DMS53 (cell line): Measurements from ENCODE around the gene C1QTNF8.

Source experiments
- DNase-seq: peaks from one replicate; lab custom pipeline; 2025; lab: John Stamatoyannopoulos, UW

Gene C1QTNF8

DNA sequence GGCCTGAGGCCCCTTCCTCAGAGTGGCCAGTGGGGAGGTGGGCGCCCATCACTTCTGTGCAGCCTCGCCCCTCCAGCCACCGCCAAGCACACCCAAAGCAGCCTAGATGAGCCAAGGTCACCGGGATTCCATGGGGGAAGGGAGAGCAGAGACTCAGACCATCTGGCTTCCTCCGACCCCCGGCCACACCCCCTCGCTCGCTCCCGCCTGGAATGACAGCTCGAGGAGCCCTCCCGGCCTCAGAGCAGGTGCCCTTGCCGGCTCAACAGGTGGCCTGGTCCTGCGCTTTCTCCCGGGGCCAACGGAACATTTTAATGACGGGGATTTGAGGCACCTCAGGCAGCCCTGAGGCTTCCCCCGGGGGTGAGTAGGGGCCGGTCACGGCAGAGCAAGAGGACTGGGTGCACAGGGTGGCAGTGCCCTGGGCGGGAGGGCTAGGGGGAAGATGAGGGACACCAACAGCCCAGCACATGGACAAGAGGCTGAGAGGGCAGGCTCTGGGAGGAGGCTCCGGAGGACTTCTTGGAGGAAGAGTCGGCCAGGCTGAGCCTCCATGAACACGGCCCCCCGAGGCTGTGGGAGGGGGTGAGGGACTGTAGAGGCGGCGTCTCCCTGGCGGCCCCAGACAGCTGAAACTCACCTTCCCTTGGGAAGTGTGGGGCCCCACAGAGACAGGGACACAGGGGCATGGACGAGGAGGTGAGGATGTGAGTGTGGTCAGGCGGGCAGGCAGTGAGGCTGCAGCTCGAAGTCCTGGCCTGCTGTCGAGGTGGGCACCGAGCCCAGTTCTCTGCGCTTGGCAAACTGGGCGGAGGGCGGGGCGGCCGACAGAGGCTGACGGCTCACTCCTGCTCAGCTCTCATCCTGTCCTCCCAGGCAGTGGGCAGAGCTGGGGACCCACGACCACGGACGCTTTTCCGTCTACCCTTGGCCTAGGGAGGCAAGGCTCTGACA lies 12.5 kb upstream of the C1QTNF8 start:
- DNase-seq, result no peak

DNA sequence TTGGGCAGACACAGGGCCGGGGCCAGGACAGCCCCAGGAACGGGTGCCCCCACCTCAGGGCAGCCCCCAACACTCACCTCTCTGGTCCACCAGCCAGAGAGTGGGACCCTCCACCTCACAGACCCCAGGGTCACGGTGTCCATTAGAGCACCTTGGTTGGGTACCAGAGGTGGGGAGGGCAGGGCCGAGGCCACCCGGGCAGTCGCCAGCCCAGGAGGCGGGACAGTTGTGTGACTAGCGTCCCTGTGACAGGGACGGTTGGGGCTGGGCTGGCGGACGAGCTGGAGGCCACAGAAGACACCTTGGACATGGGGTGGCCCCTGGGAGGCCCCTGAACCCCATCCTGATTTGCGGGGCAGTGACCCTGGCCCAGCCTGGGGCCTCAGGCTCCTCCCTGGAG lies 11.7 kb upstream of the C1QTNF8 start:
- no peak for DNase-seq

DNA sequence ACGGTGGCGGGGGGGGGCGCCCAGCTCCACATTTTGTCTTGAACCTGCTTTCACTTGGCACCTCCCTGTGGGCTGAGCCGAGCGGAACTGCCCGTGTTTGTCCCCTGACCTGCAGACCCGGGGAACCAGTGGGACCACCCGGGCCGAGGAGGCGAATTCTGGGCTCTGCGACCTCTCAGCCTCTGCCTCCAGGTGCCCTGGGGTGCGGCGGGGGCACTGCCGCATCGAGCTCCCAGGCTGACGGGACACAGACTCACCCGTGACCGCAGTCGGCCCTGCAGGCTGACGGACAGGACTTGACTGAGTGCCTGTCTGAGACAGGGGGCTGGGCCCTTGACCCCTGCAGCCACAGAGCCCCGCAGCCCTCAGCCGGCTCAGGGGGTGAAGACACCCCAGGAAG lies 11.1 kb upstream of the C1QTNF8 start:
- no peak for DNase-seq

DNA sequence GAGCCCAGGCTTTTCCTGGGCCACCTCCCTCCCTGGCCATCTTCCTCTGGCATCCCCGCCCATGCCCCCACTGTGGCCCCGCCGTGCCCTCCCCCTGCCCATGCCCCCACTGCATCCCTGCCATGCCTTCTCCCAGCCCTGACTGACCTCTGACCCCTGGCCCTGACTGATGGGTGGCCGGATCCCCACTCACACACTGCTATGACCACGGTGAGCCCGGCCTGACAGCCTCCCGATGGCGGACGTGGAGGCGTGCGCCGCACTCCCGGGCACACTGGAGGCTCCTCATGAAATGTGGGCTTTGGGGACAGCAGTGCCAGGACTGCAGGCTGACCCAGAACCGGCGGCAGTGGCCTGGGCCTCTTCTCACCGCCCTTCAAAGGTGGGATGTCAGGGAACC lies 10.6 kb upstream of the C1QTNF8 start:
- no peak for DNase-seq

DNA sequence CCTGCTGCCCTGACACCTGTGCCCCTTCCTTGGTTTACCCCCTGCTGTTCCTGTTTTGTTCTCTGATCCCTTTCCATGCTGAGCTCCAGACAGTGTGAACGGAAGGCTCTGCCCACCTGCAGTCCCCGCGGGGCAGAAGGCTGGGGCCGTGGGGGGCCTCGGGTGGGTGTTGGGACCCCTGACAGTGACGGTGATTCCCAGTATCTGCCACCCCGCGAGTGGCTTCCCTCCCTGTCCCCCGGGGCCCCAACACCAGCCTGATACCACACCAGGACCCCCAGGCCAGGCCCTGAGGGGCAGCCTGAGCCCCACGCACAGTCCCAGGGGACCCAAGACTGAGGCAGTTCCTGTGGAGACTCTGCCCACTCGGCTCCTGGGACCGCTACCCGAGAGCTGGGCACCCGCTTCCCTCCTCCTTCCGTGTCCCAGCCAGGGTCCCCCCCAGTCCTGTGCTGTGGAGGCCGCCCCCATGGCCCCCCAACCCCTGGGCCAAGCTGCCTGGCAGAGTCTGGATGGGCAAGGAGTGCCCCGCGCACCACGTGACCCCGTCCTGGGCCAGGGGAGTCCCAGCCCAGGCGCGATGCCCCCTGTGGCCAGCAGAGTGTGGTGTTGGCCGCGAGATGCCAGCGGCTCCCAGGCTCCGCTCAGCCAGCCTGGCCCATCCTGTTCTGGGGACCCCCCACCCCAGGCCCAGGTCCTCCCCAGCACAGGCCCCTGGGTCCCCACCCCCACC lies 10.0 kb upstream of the C1QTNF8 start:
- DNase-seq, result peak; percentile 63

DNA sequence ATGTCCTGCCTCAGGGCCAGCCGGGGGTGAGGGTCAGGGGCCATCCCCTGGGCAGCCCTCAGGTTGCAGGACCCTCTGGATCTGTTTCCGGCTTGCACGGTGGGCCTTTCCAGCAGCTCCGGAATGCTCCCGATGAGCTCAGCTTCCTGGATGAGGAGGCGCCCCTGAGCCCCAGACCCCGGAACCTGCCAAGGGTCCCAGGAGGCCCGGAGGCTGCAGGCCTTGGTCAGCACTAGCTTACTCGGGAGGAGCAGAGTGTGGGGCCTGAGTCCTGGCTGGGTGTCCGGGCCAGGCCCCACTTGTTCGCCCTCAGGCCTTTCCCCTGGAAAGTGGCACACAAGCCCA lies 7.6 kb upstream of the C1QTNF8 start:
- DNase-seq, result no peak

DNA sequence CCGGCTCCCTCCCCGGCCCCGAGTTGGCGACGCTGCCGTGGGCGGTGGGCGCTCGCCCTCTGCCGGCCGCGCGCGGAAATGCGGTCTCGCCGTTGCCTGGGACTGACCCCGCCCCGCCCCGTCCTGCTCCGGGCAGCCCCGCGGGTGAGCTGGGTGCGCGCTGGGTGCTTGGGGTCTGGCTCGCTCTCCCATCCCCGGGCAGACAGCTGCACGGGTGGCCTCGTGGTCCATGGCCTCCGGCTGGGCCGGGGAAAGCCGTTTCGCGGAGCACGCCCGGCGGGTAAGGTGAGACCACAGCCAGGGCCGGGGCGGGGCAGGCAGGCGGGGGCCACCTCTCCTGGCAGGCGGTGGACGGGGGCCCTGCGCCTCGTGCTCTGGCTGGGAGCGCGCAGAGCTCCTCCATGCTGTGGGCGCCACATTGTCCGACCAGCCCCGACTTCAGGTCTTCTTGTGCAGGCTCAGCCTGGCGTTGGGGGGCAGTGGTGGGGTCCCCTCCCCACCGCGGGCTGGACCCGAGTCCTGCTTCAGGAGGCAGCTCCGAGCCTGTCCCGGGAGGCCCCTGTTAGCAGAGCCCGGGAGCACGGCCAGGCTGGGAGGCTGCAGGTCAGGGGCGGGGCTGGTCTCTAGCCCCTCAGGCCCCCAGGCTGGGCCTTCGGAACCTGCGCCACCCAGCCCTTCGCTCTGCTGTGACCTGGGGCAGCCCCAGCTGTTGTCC lies 7.0 kb upstream of the C1QTNF8 start:
- DNase-seq, result peak; percentile 48

DNA sequence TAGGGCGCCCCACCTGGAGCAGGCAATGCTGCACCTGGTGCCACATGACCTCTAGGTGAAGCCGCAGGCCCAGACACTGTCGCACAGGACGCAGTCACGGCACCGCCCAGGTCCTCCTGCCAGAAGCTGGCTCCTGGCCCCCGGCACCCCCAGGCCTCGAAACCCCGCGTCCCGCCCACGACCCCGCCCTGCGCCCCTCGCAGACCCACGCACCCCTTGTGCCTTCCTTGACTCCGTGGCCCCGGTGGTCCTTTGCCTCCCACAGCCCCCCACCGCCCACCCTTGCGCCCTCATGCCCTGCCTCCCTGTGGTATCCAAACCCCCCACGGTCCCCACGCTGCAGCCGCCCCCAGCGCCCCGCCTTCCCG lies 6.3 kb upstream of the C1QTNF8 start:
- no peak for DNase-seq

DNA sequence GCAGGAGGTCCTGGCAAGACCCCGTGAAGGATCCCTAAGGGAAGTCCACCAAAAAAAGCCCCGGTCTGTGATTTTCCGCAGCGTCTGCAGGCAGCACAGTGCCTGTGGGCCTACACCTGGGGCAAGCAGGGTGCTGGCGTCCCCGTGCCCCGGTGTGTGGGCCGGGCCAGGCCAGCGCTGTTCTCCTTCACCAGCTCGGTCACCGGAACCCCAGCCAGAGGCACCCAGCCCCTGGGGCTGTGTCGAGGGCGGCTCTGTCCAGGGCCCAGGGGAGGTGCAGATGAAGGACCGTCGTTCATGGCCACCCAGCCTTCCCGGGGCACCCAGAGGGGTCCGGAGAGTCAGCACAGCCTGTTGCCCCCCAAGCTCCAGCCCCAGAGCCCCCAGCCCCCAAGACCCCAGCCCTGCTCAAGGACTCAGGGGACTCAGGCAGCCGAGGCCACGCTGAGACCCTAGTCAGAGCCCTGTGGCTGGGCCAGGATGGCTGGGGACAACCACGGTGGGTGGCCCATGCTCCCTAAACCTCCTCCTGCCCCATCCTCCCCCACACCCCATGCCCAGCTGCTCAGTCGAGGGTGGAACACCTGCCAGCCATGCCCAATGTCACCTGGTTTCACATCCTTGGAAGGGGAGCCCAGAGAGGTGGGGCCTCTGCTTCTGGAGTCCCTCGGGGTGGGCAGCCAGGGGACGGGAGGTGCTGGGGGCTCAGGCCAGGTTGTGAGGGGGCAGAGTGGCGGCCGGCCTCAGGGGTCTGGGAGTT lies 5.7 kb upstream of the C1QTNF8 start:
- no peak for DNase-seq

DNA sequence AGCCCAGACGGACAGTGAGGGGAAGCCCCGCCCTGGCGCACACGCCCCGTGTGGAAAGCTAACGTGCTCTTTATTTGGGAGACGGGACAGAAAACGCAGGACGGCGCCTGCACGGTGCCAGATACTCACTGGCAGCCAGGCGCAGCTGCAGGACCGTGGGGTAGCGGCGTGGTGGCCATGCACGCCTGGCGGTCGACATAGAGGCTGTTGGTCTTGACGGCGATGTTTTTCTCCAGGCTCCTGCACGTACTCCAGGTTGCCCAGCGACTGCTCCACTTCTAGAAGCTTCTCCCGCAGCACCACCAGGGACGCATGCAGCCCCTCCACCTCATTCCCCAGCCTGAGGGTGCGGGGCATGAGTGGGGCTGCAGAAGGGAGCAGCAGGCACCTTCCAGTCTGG lies 5.1 kb upstream of the C1QTNF8 start:
- DNase-seq, result peak; percentile 12

DNA sequence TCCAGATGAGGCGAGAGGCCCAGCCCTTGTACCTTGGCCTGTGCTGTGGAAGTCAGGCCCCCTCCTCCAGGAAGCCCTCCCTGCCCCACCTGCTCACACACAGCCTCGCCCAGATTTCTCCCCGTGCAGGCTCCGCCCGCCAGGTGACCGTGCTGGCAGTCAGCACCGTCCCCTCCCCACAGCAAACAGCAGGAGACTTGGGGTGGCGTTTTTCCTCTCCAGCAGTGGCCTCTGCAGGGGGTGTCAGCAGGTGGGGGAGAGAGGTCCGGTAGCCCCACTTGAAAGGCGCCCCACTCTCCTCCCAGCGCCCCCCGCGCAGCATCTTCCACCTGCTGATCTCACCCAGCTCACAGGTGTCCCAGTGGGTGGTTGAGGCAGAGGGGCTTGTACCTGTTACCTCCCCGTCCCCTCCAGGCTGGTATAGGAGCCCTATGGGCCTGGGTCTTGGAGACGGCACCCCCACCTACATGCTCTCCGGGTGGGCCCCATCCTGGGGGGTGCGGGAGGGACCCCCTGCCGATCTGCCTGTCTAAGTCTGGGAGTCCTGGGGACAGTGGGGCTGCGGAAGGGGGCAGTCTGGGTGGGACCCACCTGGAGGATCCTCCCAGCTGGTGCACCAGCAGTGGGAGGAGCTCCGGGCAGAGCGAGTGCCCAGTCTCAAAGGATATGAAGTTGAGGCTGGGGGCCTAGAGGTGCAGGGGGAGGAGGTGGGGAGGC lies 4.2 kb upstream of the C1QTNF8 start:
- DNase-seq, result no peak

DNA sequence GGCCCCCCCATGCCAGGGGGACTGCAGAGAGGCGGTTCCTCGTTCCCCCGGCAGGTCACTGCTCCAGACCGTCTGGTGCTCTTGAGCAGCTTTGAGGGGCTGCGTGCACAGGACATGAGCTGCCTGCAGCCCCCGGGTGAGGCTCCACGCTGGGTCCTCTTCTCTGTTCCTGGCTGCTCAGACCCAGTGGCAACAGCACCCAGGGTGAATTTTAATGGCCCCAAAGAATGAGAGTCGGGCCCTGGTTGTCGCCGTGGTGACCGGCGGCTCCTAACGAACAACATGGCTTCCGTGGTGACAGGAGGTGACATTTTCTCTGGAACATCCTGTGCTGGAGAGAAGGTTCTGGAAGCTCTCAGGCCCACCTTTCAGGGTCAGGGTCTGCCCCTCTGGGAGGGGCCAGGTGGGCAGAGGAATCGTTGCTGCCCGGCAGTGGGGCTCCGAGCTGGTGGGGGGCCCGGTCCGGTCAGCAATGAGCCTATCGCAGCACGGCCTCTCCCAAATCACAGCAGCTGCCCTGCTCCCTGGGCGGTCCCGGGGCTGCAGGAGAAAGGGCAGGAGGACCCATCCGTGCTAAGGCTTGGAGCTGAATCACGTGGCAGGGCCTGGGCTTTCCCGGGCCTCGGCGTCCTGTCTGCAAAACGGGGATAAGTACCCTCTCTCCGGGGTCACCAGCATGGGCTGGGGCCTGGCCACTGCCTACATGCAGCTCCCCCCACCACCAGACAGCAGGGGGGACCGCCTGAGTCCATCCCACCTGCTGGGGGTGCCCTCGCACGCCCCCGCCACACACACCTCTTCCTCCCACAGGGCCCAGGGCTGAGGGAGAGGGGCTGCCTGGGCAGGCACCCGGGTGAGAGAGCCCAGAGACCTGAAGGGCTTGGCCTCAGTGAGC lies 3.4 kb upstream of the C1QTNF8 start:
- peak; percentile 12 for DNase-seq

DNA sequence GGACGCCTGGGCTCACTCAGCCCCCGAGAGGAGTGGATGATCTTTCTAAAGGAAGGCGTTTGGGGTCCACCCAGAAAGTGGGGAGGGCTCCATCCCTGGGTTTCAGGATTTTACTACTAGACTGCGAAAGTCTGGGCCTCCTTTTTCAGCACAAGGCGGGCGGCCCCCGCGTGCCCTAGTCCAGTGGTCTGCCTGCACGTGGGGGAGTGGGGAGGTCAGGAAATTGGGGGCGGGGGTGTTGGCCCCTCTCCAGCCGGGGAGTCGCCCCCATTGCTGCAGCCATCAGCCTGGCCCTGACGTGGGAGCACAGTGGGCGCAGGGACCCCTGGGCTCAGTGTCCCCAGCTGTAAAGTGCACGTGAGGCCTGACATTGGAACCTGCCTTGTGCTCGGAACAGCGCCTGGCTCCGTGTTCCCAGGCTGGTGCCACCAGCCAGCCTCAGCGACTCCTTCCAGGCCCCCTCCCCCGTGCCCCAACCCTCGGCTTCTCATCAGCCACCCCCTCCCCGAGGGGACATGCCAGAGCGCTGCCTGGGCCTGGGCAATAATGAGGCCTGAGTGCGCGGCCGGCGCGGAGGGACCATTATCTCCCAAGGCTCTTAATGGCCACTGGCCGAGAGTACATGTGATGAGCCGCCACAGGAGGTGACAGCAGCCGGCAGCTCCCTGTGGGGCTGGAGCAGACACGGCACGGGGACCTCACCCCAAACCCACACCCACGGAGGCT lies 2.4 kb upstream of the C1QTNF8 start:
- DNase-seq, result no peak

DNA sequence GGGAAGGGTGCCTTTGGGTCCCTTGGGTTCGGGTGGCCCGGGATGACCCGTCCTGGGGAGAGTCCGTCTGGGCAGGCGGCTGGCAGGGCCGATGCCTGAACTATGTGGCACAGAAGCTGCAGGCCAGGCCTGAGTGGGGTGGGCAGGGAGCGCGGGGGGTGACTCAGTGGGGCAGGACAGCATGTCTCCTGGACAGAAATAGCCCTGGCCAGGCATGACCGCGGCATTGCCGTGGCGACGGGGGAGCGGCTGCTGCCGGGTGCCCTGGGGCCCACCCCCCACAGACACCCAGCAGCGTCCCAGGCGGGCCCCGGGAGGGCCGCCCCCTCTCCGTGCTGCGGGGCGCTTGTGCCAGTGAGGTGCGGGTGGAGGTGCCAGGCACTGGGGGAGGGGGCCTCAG lies 1.8 kb upstream of the C1QTNF8 start:
- no peak for DNase-seq

DNA sequence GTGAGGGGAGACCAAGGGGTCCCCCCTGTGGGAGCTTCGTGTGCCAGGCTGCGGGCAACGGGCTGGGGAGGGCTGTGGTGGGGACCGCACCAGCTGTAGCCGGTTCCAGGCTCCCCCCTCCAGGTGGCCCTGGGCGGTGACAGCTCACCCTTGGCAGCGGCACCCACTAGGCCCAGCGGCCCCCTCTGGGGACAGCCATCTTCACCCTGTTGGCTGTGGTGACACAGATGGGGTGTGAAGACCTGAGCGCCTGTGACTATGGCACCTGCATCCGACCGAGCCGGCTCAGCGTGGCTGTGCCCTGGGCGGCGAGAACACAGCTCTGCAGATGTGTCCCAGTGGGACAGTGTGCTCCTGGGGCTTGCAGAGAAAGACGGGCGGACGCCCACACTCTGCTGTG lies 1.1 kb upstream of the C1QTNF8 start:
- no peak for DNase-seq

DNA sequence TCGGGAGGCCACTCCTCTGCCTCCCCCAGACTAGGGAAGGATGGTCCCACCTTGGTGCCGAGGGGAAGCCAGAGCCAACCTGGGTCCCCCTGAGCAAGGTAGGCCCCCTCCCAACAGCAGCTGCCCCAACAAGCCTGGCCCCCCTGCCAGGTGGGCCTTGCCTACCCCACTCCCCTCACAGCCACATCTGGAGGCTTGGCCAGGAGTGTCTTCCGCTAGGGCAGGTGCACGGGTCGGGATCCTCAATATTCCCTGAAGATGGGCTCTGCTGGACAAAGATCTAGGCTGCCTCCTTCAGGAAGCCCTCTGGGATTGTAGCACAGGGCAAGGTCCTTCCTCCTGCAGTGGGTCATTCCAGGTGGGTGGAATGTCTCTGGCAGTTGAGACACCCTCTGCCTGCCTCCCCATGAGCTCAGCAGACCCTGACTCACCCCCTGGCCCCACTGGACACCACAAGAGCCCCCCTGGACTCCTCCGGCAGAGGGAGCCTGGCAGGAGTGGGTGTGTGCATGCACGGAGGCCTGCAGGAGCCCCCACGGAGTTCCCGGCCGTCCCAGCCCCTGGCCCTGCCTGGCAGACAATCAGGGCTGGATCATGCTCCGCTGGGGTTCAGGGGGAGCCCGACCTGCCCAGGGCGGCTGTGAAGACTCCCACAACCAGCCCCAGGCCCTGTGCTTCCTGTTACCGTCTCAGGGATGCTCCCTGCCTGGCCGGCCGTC lies 435 bp downstream of the C1QTNF8 start:
- DNase-seq, result no peak

DNA sequence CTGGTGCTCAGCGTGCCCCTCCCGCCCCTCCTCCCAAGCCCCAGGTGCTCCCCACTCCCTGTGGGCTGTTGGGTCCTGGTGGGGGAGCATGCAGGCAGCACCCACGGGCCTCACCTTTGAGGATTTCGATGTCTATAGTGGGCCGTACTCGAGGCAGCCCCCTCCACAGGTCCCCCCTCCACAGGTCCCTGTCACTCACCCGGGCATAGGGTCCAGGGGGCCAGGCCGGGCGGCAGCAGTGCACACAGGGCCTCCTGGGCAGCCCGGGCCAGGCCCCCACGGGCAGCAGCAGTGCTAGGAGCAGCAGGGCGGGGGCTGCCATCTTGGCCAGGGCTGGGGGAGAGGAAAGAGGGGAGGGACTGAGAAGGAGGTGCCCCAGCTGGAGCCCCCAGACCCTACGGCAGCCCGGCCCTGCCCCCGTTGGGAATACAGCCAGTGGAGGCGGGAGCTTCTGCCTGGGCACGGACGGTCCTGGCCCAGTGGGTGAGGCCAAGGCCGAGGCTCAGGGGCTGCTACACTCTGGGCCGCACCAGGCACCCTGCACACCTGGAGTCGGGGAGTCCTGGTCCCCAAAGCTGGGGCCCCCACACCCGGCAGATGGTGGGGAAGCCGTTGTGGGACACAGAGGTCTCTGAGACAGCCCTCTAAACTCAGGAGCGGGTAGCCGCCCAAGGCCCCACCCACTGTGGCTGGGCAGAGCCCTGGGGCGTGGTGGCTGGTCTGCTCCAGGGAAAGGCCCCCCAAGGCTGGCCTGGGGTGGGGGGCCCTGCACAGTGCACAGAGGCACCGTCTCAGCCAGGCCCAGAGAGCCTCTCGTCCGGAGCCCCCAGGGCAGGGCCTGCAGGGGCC lies 1.2 kb downstream of the C1QTNF8 start:
- no peak for DNase-seq

DNA sequence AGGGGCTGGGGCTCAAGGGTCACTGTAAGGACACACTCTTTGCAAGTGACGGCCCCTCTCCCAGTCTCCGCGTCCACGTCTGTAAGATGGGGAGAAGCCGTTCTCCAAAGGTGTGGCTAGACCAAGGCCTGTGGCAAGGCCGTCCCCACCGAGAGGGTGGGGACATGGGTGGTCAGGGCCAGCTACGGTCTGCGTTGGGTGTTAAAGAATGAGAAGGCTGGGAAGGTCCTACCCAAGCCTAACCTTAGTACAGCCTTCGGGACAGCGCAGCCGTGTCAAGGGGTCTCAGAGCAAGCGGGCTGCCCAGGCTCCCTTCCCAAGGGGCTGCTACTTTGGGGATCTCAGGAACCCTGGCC lies 1.9 kb downstream of the C1QTNF8 start:
- no peak for DNase-seq
